ENCODE results near the gene NECTIN2.

- no peak for TF ChIP-seq CTCF (IDR thresholded peaks at IDR 0.05)
- TF ChIP-seq POLR2A (IDR thresholded peaks at IDR 0.05) = no peak
Observed at GRCh38 chr19:44924243-44924725, 78.2 kb downstream of the NECTIN2 start.
